ENCODE measurements around the gene ARHGAP26. TPM values are rescaled to one million over a fixed set of nuclear protein-coding genes. Genes with fewer than 3 reads are reported as not detected.
A peak's percentile ranks its signal among the peaks of the same experiment; 100 is the strongest.
"Not testable (repeated sequence)": the region's sequence is repeated elsewhere in the genome, so short reads cannot be mapped to it uniquely, and the experiment has no call there.

Gene ARHGAP26
- polyA plus RNA-seq, 4 donors: 7.6 to 31.7 (median 11.5) TPM

DNA sequence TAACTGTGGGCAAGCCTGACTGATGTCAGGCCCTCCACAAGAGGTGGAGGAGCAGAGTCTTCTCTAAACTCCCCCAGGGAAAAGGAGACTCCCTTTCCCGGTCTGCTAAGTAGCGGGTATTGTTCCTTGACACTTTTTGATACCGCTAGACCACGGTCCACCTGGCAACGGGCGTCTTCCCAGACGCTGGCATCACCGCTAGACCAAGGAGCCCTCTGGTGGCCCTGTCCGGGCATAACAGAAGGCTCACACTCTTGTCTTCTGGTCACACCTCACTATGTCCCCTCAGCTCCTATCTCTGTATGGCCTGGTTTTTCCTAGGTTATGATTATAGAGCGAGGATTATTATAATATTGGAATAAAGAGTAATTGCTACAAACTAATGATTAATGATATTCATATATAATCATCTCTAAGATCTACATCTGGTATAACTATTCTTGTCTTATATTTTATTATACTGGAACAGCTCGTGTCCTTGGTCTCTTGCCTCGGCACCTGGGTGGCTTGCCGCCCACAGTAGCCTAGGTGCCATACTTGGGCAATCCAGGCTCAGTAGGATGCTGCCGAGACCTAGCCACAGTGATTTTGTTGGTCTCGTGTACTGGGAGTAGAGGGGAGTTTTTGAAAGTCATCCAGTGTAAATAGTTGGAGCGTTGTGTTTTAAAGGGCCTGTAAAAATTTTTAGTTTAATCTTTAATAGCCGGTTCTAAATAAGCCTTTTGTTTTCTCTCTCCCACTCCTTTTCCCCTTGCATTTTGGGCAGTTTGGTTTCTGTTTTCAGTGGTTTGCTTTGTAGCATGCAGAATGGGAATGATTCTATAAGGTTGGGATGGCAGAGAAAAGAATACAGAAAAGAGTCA is 195.3 kb downstream of the ARHGAP26 start:
- DNase-seq; H3K4me1 ChIP-seq (ENCODE audit: control insufficient read depth in 3 of 3, insufficient read depth in 2 of 3, low read depth in 1 of 3, low read length in 2 of 3); H3K36me3 ChIP-seq (ENCODE audit: control insufficient read depth in 3 of 3, insufficient read depth in 2 of 3, low read depth in 1 of 3, low read length in 3 of 3); FAIRE-seq; H3K27ac ChIP-seq (ENCODE audit: low read depth in 1 of 3, low read length in 2 of 3); H3K9me3 ChIP-seq (ENCODE audit: control insufficient read depth in 2 of 2, insufficient read depth in 1 of 2, low read depth in 1 of 2, low read length in 1 of 2); H3K4me3 ChIP-seq (ENCODE audit: low read depth in 1 of 3, low read length in 3 of 3); H3K27me3 ChIP-seq (ENCODE audit: control insufficient read depth in 3 of 3, insufficient read depth in 3 of 3, low read length in 3 of 3): not testable (repeated sequence)
- WGBS, 3 donors: 42 to 53% (median 51%) methylated on average over 15 to 16 of the region's 17 CpGs

DNA sequence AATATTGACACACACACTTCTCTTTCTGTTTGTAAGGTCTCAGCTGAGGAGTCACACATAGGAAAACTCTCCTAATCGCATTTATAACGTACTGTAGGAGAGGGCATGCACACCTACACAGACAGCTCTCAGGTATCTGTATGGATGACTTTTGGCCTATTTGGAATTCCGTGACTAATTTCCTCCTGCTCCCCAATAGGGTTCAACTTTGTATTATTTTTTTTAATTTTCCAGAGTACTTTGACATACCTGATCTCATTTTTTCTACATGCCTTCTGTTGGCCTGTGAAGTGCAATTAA is 195.9 kb downstream of the ARHGAP26 start:
- no peak overlapping the region for H3K27ac ChIP-seq (ENCODE audit: low read depth in 1 of 3, low read length in 2 of 3)
- DNase-seq: peak; percentile 13 to 31

DNA sequence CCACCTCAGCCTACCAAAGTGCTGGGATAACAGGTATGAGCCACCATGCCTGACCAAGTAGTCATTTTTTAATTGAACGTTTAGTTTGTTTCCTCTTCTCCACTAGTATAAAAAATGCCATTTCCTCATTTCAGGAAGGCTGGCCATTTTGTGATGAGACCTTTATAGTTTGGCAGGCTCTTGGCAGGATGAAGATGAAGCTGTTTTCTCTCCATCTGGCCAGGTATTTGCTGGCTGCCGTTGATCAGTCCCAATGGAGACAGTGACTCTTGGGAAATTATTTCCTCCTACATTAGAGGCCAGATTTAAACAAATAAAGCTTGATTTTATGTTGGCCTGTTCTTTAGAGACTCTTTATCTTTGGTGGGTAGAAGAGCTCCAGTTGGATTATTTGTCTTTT is 199.0 kb downstream of the ARHGAP26 start:
- 81 to 88% (median 82%) methylated on average over 2 of the region's 2 CpGs for WGBS, 3 donors
- no peak overlapping the region for H3K27ac ChIP-seq (ENCODE audit: low read depth in 1 of 3, low read length in 2 of 3)
- peaks cover 0 to 5% (median 0%) of the 10 kb centered on the region in 3 donors for H3K36me3 ChIP-seq (ENCODE audit: control insufficient read depth in 3 of 3, insufficient read depth in 2 of 3, low read depth in 1 of 3, low read length in 3 of 3)
- no peaks in the 10 kb centered on the region for H3K4me1 ChIP-seq (ENCODE audit: control insufficient read depth in 3 of 3, insufficient read depth in 2 of 3, low read depth in 1 of 3, low read length in 2 of 3)
- H3K27me3 ChIP-seq (ENCODE audit: control insufficient read depth in 3 of 3, insufficient read depth in 3 of 3, low read length in 3 of 3): no peaks in the 10 kb centered on the region
- DNase-seq (no peak), FAIRE-seq (no peak)
- no peak overlapping the region for H3K4me3 ChIP-seq (ENCODE audit: low read depth in 1 of 3, low read length in 3 of 3)
- no peaks in the 10 kb centered on the region for H3K9me3 ChIP-seq (ENCODE audit: control insufficient read depth in 2 of 2, insufficient read depth in 1 of 2, low read depth in 1 of 2, low read length in 1 of 2)

More for the DNA sequence above, 195.9 kb downstream of the ARHGAP26 start:
- peaks cover 0 to 5% (median 0%) of the 10 kb centered on the region in 3 donors for H3K36me3 ChIP-seq (ENCODE audit: control insufficient read depth in 3 of 3, insufficient read depth in 2 of 3, low read depth in 1 of 3, low read length in 3 of 3)
- WGBS, 3 donors: 18 to 50% (median 27%) methylated on average over 3 of the region's 3 CpGs
- no peaks in the 10 kb centered on the region for H3K27me3 ChIP-seq (ENCODE audit: control insufficient read depth in 3 of 3, insufficient read depth in 3 of 3, low read length in 3 of 3)
- H3K9me3 ChIP-seq (ENCODE audit: control insufficient read depth in 2 of 2, insufficient read depth in 1 of 2, low read depth in 1 of 2, low read length in 1 of 2): no peaks in the 10 kb centered on the region
- H3K4me3 ChIP-seq (ENCODE audit: low read depth in 1 of 3, low read length in 3 of 3): no peak overlapping the region
- FAIRE-seq: no peak
- H3K4me1 ChIP-seq (ENCODE audit: control insufficient read depth in 3 of 3, insufficient read depth in 2 of 3, low read depth in 1 of 3, low read length in 2 of 3): no peaks in the 10 kb centered on the region

DNA sequence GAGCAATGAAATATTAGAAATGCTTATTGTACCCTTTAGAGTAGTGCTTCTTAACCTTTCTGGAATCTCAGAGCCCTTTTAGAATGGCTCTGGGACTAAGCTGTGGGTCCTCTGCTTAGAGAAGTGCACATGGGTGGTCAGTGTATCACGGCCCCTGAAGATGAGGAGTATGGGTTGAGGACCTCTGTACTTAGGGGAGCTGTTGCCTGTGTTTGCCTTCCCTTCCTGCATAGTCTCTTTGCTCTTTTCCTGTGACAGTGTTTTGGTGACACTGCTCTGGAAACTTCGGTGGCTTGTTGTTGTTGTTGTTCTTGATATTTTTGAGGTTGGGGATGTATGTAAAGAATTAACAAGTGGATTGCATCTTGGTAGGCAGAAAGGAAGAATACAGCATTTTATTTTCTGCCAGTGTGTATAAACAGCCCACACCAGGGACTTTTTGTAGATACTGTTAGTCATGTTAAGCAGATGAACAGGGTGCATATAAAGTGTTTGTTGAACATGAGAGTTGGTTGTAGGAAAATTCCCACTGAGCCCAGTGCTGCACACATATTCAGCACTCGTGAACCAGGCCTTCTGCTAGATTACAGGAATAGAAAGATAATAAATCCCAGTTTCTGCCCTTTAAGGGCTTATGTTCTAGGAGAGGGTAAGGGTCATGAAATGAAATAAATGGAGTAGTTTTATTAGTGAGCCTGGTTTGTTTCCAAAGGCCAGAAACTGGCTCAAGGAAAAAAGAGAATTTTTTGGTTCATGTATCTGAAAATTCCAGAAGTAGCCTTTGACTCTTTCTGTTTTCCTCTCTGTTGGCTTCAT is 199.7 kb downstream of the ARHGAP26 start:
- DNase-seq (no peak), FAIRE-seq (no peak)
- Histone ChIP-seq H3K9me3 (ENCODE audit: control insufficient read depth in 2 of 2, insufficient read depth in 1 of 2, low read depth in 1 of 2, low read length in 1 of 2) (no peaks in the 10 kb centered on the region), H3K4me1 (ENCODE audit: control insufficient read depth in 3 of 3, insufficient read depth in 2 of 3, low read depth in 1 of 3, low read length in 2 of 3) (peaks cover 0 to 4% (median 0%) of the 10 kb centered on the region in 3 donors), H3K27ac (ENCODE audit: low read depth in 1 of 3, low read length in 2 of 3) (no peak overlapping the region), H3K36me3 (ENCODE audit: control insufficient read depth in 3 of 3, insufficient read depth in 2 of 3, low read depth in 1 of 3, low read length in 3 of 3) (peaks cover 0 to 5% (median 0%) of the 10 kb centered on the region in 3 donors), H3K4me3 (ENCODE audit: low read depth in 1 of 3, low read length in 3 of 3) (no peak overlapping the region), H3K27me3 (ENCODE audit: control insufficient read depth in 3 of 3, insufficient read depth in 3 of 3, low read length in 3 of 3) (no peaks in the 10 kb centered on the region)
- 72 to 88% (median 83%) methylated on average over 3 of the region's 3 CpGs for WGBS, 3 donors

DNA sequence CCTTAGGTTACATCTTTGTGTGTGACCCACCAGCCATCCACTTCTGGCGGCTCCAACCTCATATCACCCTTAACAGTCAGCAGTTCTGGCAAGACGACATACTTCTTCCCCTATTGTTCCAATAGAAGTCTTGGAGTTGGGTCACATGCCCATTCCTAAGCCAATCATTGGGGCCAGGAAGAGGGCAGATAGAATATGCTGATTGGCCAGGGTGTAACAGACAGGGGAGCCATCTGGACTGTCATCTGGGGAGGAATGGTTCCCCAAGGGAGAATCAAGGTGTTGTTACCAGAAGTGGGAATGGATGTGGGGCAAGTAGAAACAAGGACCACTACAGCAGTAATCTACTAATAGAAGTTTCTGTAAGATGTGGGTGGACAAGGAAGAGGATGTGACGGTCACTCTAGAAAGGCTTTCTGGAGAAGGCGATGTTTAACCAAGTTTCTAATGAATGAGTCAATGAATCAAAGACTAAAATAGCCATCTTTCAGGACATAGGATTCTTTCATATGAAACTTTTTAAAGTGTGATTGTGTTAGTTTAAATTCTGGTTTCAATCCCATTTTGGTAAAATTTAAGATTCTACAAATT is 200.4 kb downstream of the ARHGAP26 start:
- DNase-seq (no peak), FAIRE-seq (no peak)
- Histone ChIP-seq H3K36me3 (ENCODE audit: control insufficient read depth in 3 of 3, insufficient read depth in 2 of 3, low read depth in 1 of 3, low read length in 3 of 3) (peaks cover 0 to 5% (median 0%) of the 10 kb centered on the region in 3 donors), H3K4me3 (ENCODE audit: low read depth in 1 of 3, low read length in 3 of 3) (no peak overlapping the region), H3K9me3 (ENCODE audit: control insufficient read depth in 2 of 2, insufficient read depth in 1 of 2, low read depth in 1 of 2, low read length in 1 of 2) (no peaks in the 10 kb centered on the region), H3K27ac (ENCODE audit: low read depth in 1 of 3, low read length in 2 of 3) (no peak overlapping the region), H3K27me3 (ENCODE audit: control insufficient read depth in 3 of 3, insufficient read depth in 3 of 3, low read length in 3 of 3) (no peaks in the 10 kb centered on the region), H3K4me1 (ENCODE audit: control insufficient read depth in 3 of 3, insufficient read depth in 2 of 3, low read depth in 1 of 3, low read length in 2 of 3) (peaks cover 0 to 4% (median 0%) of the 10 kb centered on the region in 3 donors)
- 90 to 97% (median 96%) methylated on average over 4 of the region's 4 CpGs for WGBS, 3 donors

DNA sequence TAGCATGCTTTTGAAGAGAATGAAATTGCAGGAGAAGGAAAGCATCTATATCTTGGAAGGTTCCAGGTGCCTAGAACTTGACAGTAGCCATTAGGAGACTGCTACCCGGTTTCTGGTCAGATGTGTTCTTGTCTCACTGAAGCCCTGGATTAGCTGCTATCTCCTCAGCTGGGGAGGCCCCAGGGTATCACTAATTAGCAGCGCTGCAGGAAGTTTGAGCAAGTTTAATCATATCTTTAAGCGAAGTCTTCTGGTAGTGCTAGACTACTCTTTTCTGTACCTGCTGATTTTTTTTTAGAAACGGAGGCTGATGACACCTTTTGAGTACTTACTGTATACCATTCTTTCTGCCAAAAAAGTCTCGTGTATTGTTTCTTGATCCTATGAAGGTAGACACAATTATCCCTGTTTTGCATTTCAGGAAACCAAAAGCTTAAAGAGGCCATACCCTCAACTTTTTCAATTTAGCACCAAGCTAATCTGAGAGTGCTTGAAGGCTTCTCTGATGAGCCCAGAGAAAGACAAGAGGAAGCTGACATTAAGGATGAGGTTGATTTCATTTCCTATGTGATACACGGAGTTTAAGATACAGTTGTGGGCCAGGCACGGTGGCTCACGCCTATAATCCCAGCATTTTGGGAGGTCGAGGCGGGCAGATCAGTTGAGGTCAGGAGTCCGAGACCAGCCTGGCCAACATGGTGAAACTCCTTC is 201.3 kb downstream of the ARHGAP26 start:
- no peak overlapping the region for H3K27ac ChIP-seq (ENCODE audit: low read depth in 1 of 3, low read length in 2 of 3)
- WGBS, 3 donors: 79 to 87% (median 83%) methylated on average over 11 of the region's 11 CpGs
- no peak for DNase-seq
- H3K36me3 ChIP-seq (ENCODE audit: control insufficient read depth in 3 of 3, insufficient read depth in 2 of 3, low read depth in 1 of 3, low read length in 3 of 3): peaks cover 0 to 5% (median 0%) of the 10 kb centered on the region in 3 donors
- no peaks in the 10 kb centered on the region for H3K9me3 ChIP-seq (ENCODE audit: control insufficient read depth in 2 of 2, insufficient read depth in 1 of 2, low read depth in 1 of 2, low read length in 1 of 2)
- FAIRE-seq: no peak
- peaks cover 0 to 4% (median 0%) of the 10 kb centered on the region in 3 donors for H3K4me1 ChIP-seq (ENCODE audit: control insufficient read depth in 3 of 3, insufficient read depth in 2 of 3, low read depth in 1 of 3, low read length in 2 of 3)
- no peaks in the 10 kb centered on the region for H3K27me3 ChIP-seq (ENCODE audit: control insufficient read depth in 3 of 3, insufficient read depth in 3 of 3, low read length in 3 of 3)
- no peak overlapping the region for H3K4me3 ChIP-seq (ENCODE audit: low read depth in 1 of 3, low read length in 3 of 3)

DNA sequence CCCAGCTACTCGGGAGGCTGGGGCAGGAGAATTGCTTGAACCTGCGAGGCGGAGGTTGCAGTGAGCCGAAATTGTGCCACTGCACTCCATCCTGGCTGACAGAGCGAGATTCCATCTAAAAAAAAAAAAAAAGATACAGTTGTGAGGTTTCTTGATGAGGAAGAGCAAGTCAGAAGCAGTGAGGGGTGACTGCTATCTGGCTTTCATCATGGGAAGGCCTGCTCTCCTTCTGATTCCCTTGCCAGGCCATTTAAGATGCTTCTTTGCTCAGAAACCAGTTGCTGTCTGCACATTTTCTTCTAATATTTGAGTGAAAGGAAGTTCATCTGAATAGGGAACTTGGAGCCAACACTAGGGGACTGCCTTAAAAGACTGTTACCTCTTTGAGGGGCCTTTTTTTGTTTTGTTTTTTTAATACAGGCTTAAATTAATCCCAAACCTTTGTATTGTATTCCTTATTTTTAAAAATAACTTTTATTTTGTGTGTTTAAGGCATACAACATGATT is 201.9 kb downstream of the ARHGAP26 start:
- no peak overlapping the region for H3K27ac ChIP-seq (ENCODE audit: low read depth in 1 of 3, low read length in 2 of 3)
- FAIRE-seq (no peak), DNase-seq (no peak)
- no peaks in the 10 kb centered on the region for H3K9me3 ChIP-seq (ENCODE audit: control insufficient read depth in 2 of 2, insufficient read depth in 1 of 2, low read depth in 1 of 2, low read length in 1 of 2)
- peaks cover 0 to 4% (median 0%) of the 10 kb centered on the region in 3 donors for H3K4me1 ChIP-seq (ENCODE audit: control insufficient read depth in 3 of 3, insufficient read depth in 2 of 3, low read depth in 1 of 3, low read length in 2 of 3)
- H3K27me3 ChIP-seq (ENCODE audit: control insufficient read depth in 3 of 3, insufficient read depth in 3 of 3, low read length in 3 of 3): no peaks in the 10 kb centered on the region
- WGBS, 3 donors: 95 to 100% (median 97%) methylated on average over 5 of the region's 5 CpGs
- H3K4me3 ChIP-seq (ENCODE audit: low read depth in 1 of 3, low read length in 3 of 3): no peak overlapping the region
- peaks cover 0 to 5% (median 0%) of the 10 kb centered on the region in 3 donors for H3K36me3 ChIP-seq (ENCODE audit: control insufficient read depth in 3 of 3, insufficient read depth in 2 of 3, low read depth in 1 of 3, low read length in 3 of 3)

DNA sequence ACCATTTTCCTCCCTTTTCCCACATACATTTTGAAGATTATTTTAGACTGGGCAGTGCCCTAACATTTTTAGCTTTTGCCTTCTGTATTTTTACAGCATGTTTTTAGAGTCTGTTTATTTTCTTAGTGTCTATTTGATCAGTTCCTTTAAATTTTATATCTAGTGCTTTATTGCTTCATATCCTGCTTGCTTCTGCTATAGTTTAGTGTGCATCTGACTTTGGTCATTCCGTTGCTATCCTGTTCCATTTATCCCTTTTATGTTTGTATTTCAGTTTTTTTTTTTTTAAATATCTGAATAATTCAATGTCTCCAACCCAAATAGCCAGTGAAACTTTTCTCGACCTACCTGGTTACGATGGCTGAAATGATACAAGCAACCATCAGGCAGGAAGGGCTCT is 203.8 kb downstream of the ARHGAP26 start:
- Histone ChIP-seq H3K27ac (ENCODE audit: low read depth in 1 of 3, low read length in 2 of 3) (no peak overlapping the region), H3K9me3 (ENCODE audit: control insufficient read depth in 2 of 2, insufficient read depth in 1 of 2, low read depth in 1 of 2, low read length in 1 of 2) (no peaks in the 10 kb centered on the region), H3K27me3 (ENCODE audit: control insufficient read depth in 3 of 3, insufficient read depth in 3 of 3, low read length in 3 of 3) (no peaks in the 10 kb centered on the region), H3K36me3 (ENCODE audit: control insufficient read depth in 3 of 3, insufficient read depth in 2 of 3, low read depth in 1 of 3, low read length in 3 of 3) (peaks cover 0 to 3% (median 0%) of the 10 kb centered on the region in 3 donors), H3K4me3 (ENCODE audit: low read depth in 1 of 3, low read length in 3 of 3) (no peak overlapping the region), H3K4me1 (ENCODE audit: control insufficient read depth in 3 of 3, insufficient read depth in 2 of 3, low read depth in 1 of 3, low read length in 2 of 3) (peaks cover 0 to 4% (median 0%) of the 10 kb centered on the region in 3 donors)
- WGBS, 3 donors: 85 to 94% (median 91%) methylated on average over 3 of the region's 3 CpGs
- FAIRE-seq: no peak
- no peak for DNase-seq
